ENCODE data around the gene FNDC11.
A peak's percentile ranks its signal among the peaks of the same experiment; 100 is the strongest.

Gene FNDC11

DNA sequence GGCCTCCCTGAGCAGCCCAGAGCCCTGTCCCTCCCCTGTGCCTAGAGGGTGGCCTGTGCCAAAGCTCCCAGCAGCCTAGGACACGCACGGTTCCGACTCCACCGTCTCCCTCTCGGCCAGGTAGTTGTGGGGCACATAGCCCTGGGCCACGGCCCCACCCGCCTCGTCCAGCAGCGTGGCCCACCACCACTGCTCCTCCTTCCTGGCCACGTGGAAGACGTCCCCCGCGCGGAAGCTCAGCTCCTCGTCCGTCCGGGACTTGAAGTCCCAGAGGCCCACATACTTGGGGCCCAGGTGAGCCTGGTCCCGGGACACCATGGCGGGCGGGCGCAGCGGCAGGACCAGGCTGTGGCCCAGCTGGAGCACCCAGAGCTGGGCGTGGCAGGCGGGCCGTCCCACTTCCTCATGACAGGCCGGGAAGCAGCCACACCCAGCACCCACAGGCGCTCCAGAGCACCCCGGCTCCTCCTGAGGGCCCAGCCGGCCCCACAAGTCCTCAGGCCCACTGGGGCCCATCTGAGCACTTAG, 16.9 kb upstream of the FNDC11 start, which contains the start of gene PTK6:
Gene PTK6, minus strand, starts transcription at position 380 of the 528 bp plus-strand sequence. Its CDS starts 62 bp downstream, at position 318.
- no peaks in the 10 kb centered on the region for H3K27me3 ChIP-seq (replicated peaks; ENCODE audit: control insufficient read depth, insufficient read depth, low read length)
- TF ChIP-seq, protein P1, sequence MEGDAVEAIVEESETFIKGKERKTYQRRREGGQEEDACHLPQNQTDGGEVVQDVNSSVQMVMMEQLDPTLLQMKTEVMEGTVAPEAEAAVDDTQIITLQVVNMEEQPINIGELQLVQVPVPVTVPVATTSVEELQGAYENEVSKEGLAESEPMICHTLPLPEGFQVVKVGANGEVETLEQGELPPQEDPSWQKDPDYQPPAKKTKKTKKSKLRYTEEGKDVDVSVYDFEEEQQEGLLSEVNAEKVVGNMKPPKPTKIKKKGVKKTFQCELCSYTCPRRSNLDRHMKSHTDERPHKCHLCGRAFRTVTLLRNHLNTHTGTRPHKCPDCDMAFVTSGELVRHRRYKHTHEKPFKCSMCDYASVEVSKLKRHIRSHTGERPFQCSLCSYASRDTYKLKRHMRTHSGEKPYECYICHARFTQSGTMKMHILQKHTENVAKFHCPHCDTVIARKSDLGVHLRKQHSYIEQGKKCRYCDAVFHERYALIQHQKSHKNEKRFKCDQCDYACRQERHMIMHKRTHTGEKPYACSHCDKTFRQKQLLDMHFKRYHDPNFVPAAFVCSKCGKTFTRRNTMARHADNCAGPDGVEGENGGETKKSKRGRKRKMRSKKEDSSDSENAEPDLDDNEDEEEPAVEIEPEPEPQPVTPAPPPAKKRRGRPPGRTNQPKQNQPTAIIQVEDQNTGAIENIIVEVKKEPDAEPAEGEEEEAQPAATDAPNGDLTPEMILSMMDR (IDR thresholded peaks at IDR 0.05; ENCODE audit: insufficient read depth, low read length, poor library complexity, severe bottlenecking), result no peak
- peak within 1 kb of the TSS; percentile 63 for H3K4me3 ChIP-seq (replicated peaks; ENCODE audit: low read depth, low read length)
- no peaks in the 10 kb centered on the region for H3K36me3 ChIP-seq (ENCODE audit: control insufficient read depth, insufficient read depth, low read length)
- DNase-seq (ENCODE audit: extremely low read depth, insufficient read length), result no peak

DNA sequence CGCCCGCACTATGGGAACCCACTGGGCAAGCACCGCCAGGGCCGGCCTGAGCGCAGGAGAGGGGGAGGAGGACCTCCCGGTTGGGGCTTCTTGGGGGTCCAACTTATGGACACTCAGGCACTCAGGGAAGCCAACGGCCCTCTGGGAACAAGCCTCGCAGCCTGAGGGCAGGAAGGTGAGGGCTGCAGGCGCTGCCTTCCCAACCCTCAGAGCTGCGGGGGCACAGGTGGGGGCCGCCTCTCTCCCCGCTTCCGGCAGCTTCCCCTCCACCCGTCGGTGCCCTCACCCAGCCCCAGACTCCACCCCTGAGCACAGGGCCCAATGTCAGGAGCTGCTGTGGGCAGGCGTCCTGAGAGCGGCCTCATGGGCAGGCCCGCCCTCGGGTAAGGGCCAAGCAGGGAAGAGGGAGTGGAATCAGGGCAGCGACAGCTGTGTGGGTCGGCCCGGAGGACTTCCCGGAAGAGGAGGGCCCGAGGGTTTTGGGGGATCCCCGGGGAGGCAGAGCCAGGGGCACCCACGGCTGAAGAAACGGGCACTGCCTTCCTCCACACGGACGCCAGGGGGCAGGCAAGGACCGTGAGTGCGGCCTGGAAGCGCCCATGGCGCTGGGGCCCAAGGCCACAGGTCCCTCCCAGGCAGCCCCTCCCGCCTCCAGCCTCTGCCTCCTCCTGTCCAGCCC, 16.3 kb upstream of the FNDC11 start:
- peak overlapping the region; percentile 63 for H3K4me3 ChIP-seq (replicated peaks; ENCODE audit: low read depth, low read length)
- no peaks in the 10 kb centered on the region for H3K27me3 ChIP-seq (replicated peaks; ENCODE audit: control insufficient read depth, insufficient read depth, low read length)

DNA sequence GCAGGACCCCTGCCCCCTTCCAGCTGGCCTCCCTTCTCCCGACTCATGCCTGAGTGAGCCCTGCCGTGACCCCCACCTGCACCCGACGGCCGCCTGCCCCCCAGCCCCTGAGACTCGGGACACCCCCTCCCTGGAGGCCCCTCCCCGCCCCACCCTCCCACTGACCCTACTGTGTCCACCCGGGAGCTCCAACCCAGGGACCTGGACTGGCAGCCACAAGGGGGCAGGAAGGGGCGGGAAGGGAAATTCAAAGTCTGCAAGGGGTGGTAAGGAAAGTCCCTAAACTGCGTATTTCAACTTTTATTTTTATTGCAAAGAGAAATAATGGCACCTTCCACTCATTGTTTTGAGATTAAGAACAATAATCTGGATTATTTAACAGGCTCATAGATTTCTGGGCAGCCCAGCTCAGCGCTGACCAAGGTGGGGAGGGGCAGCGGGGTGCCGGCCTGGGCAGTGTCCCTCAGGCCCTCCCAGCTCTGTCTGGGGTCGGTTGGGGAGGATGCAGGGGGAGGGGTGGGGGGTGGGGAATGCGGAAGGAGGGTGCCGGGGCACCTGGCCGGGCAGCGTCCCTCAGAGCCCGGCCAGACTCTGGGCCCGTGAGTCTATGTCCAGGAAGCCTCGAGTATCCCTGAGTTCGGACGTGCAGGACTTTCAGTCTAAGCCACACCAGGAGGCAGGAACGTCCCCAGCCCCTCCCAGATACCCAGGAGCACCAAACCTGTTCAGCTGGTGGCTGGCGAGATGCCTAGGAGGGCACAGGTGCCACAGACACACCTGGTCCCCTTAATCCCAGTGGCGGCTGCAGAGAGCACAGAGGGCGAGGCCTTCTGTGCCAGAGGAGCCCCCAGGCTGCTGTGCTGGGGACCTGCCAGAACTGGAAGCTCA, 15.5 kb upstream of the FNDC11 start:
- DNase-seq (ENCODE audit: extremely low read depth, insufficient read length), result no peak
- peak overlapping the region; percentile 44 for H3K4me3 ChIP-seq (replicated peaks; ENCODE audit: low read depth, low read length)
- H3K27me3 ChIP-seq (replicated peaks; ENCODE audit: control insufficient read depth, insufficient read depth, low read length), result no peaks in the 10 kb centered on the region
- no peaks in the 10 kb centered on the region for H3K36me3 ChIP-seq (ENCODE audit: control insufficient read depth, insufficient read depth, low read length)
- TF ChIP-seq, protein P1 (IDR thresholded peaks at IDR 0.05; ENCODE audit: insufficient read depth, low read length, poor library complexity, severe bottlenecking), result no peak

More for the DNA sequence above, 16.3 kb upstream of the FNDC11 start:
- H3K36me3 ChIP-seq (ENCODE audit: control insufficient read depth, insufficient read depth, low read length), result no peaks in the 10 kb centered on the region
- DNase-seq (ENCODE audit: extremely low read depth, insufficient read length), result peak; percentile 95
- TF ChIP-seq, protein P1 (IDR thresholded peaks at IDR 0.05; ENCODE audit: insufficient read depth, low read length, poor library complexity, severe bottlenecking), result peak; percentile 93

DNA sequence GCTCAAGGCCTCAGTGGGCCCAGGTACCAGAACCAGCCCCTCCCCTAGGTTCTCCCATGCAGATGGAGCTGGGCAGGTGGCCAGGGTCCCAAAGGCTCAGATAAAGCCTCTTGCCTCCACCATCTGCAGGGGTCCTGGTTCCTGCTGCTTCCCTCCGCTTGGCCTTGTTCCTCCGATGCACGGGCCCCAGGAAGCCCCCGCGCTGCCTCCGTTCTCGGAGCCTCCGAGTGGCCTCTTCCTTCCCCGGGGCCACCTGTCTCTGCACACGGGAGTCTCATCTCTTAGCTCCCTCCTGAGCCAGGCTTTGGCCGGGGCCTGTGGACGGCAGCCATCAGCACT, 14.9 kb upstream of the FNDC11 start:
- H3K36me3 ChIP-seq (ENCODE audit: control insufficient read depth, insufficient read depth, low read length), result no peaks in the 10 kb centered on the region
- H3K4me3 ChIP-seq (replicated peaks; ENCODE audit: low read depth, low read length), result no peak overlapping the region
- DNase-seq (ENCODE audit: extremely low read depth, insufficient read length), result no peak
- TF ChIP-seq, protein P1 (IDR thresholded peaks at IDR 0.05; ENCODE audit: insufficient read depth, low read length, poor library complexity, severe bottlenecking), result no peak
- no peaks in the 10 kb centered on the region for H3K27me3 ChIP-seq (replicated peaks; ENCODE audit: control insufficient read depth, insufficient read depth, low read length)

DNA sequence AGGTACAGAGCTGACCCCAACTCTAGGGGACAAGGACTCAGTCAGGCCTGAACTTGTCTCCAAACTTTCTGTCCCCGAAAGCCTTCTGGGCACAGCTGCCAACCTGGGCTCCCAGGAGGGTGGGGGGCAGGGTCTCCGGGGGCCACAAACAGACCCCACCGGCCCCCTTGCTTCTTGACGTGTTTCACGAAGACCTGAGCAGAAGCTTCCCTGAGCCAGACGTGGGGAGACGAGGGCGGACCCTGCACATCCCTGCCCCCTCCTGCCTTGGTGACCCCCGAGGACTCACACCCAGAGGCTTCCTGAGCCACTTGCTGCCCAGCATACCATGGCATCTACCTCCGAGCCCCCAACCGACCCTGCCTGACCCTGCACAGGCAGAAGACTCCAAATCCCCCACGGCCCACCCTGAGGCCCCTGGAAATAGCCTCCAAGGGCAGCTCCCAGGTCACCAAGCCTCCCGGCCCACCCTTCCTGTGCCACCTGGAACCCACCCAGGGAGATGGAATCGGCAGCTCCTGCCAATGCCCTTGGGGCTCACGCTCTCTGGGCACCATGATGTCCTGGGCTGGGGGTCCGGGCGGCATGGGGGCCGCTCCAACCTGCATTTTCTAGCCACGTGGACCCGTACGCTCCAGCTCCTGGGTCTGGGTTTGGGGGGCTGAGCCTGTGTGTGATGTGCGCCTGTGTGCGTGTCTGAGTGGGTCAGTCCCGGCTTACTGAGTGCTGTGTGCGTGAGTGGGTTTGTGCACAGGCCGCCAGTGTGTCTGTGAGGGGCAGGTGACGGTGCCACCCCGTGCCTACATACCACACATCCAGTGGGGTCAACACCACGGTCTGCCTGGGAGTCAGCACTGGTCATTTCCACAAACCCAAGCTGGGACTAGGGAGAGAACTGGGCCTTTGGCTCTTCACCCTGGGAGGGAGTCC, 14.3 kb upstream of the FNDC11 start:
- Histone ChIP-seq H3K36me3 (ENCODE audit: control insufficient read depth, insufficient read depth, low read length) (no peaks in the 10 kb centered on the region), H3K4me3 (replicated peaks; ENCODE audit: low read depth, low read length) (no peak overlapping the region), H3K27me3 (replicated peaks; ENCODE audit: control insufficient read depth, insufficient read depth, low read length) (no peaks in the 10 kb centered on the region)
- TF ChIP-seq, protein P1 (IDR thresholded peaks at IDR 0.05; ENCODE audit: insufficient read depth, low read length, poor library complexity, severe bottlenecking), result no peak
- DNase-seq (ENCODE audit: extremely low read depth, insufficient read length), result no peak
